Measurements from ENCODE around the gene TRPC6.
"Not testable (repeated sequence)": the region's sequence is repeated elsewhere in the genome, so short reads cannot be mapped to it uniquely, and the experiment has no call there.

TRPC6 gene

GRCh38 chr11:101521821-101522220, 62.0 kb downstream of the TRPC6 start:
- DNase-seq (ENCODE audit: low read depth) = no peak

- no peak for DNase-seq (ENCODE audit: low read depth)
These were observed 67.3 kb downstream of the TRPC6 start for GRCh38 chr11:101516546-101516945.

- DNase-seq (ENCODE audit: low read depth) = no peak
These were observed 72.7 kb downstream of the TRPC6 start for GRCh38 chr11:101511065-101511464.

GRCh38 chr11:101510591-101510990, 73.2 kb downstream of the TRPC6 start:
- no peak for DNase-seq (ENCODE audit: low read depth)

- no peak for DNase-seq (ENCODE audit: low read depth)
These were observed 73.9 kb downstream of the TRPC6 start for GRCh38 chr11:101509922-101510321.

- DNase-seq (ENCODE audit: low read depth) = no peak
These were observed 75.4 kb downstream of the TRPC6 start for GRCh38 chr11:101508370-101508769.

GRCh38 chr11:101498891-101499290, 84.9 kb downstream of the TRPC6 start:
- DNase-seq (ENCODE audit: low read depth) = no peak

GRCh38 chr11:101497291-101497690, 86.5 kb downstream of the TRPC6 start:
- no peak for DNase-seq (ENCODE audit: low read depth)

- peak; percentile 24 for DNase-seq (ENCODE audit: low read depth)
These were observed 96.0 kb downstream of the TRPC6 start for GRCh38 chr11:101487775-101488174.

GRCh38 chr11:101482556-101483124, 101.2 kb downstream of the TRPC6 start:
- DNase-seq (ENCODE audit: low read depth) = no peak

- DNase-seq (ENCODE audit: low read depth) = no peak
These were observed 105.0 kb downstream of the TRPC6 start for GRCh38 chr11:101478587-101479369.

GRCh38 chr11:101477926-101478325, 105.9 kb downstream of the TRPC6 start:
- no peak for DNase-seq (ENCODE audit: low read depth)

GRCh38 chr11:101476191-101476590, 107.6 kb downstream of the TRPC6 start:
- DNase-seq (ENCODE audit: low read depth) = no peak

- DNase-seq (ENCODE audit: low read depth) = no peak
These were observed 108.1 kb downstream of the TRPC6 start for GRCh38 chr11:101475699-101476098.

- no peak for DNase-seq (ENCODE audit: low read depth)
These were observed 109.1 kb downstream of the TRPC6 start for GRCh38 chr11:101474666-101475065.

GRCh38 chr11:101470881-101471520, 112.8 kb downstream of the TRPC6 start:
- DNase-seq (ENCODE audit: low read depth) = no peak

- no peak for DNase-seq (ENCODE audit: low read depth)
These were observed 113.4 kb downstream of the TRPC6 start for GRCh38 chr11:101470419-101470818.

GRCh38 chr11:101466352-101466751, 117.5 kb downstream of the TRPC6 start:
- no peak for DNase-seq (ENCODE audit: low read depth)

- not testable (repeated sequence) for DNase-seq (ENCODE audit: low read depth)
These were observed 119.4 kb downstream of the TRPC6 start for GRCh38 chr11:101464388-101464787.

- DNase-seq (ENCODE audit: low read depth) = no peak
These were observed 124.8 kb downstream of the TRPC6 start for GRCh38 chr11:101459020-101459419.

GRCh38 chr11:101458161-101458560, 125.6 kb downstream of the TRPC6 start:
- DNase-seq (ENCODE audit: low read depth) = peak; percentile 33

- DNase-seq (ENCODE audit: low read depth) = no peak
These were observed 127.0 kb downstream of the TRPC6 start for GRCh38 chr11:101456812-101457211.

- DNase-seq (ENCODE audit: low read depth) = no peak
These were observed 130.1 kb downstream of the TRPC6 start for GRCh38 chr11:101453682-101454081.

Measured in stromal cell of bone marrow (primary cell).